Osteocyte (in vitro differentiated cells): Measurements from ENCODE around the gene PPP2R2B. TPM values are rescaled to one million over a fixed set of nuclear protein-coding genes. Genes with fewer than 3 reads are reported as not detected.

Experiments used
- DNase-seq: peaks from one replicate; pipeline ENCODE4 v3.0.0; 2021; ENCODE audit warnings: mixed read lengths; ENCODE audit not compliant: unreplicated experiment; ENCODE audit errors: extremely low spot score
- H3K27ac Mint-ChIP-seq: one replicate; pipeline ENCODE4 v1.8.0; 2021; ENCODE audit warnings: mild to moderate bottlenecking, mixed read lengths; ENCODE audit not compliant: unreplicated experiment
- H3K27me3 Mint-ChIP-seq: one replicate; pipeline ENCODE4 v1.8.0; 2021; ENCODE audit warnings: mixed read lengths; ENCODE audit not compliant: unreplicated experiment
- H3K36me3 Mint-ChIP-seq: one replicate; pipeline ENCODE4 v1.8.0; 2021; ENCODE audit warnings: mixed read lengths; ENCODE audit not compliant: unreplicated experiment
- H3K4me1 Mint-ChIP-seq: one replicate; pipeline ENCODE4 v1.8.0; 2021; ENCODE audit warnings: mixed read lengths; ENCODE audit not compliant: unreplicated experiment
- H3K4me3 Mint-ChIP-seq: one replicate; pipeline ENCODE4 v1.8.0; 2021; ENCODE audit warnings: mild to moderate bottlenecking, moderate library complexity, mixed read lengths; ENCODE audit not compliant: unreplicated experiment
- H3K9me3 Mint-ChIP-seq: one replicate; pipeline ENCODE4 v1.8.0; 2021; ENCODE audit warnings: mixed read lengths; ENCODE audit not compliant: unreplicated experiment
- total RNA-seq: library from RNA; stranded (reverse); gene quantifications from 2 replicates; pipeline ENCODE4 v1.2.1, GENCODE V29; 2021
- TF ChIP-seq, protein P1 (sequence below): fragments of 200-600 bp; sonication (generic); IDR thresholded peaks from 2 replicates; pipeline ENCODE4 v1.5.0; 2021; ENCODE audit warnings: antibody characterized with exemption, mild to moderate bottlenecking, moderate library complexity

The PPP2R2B gene
- total RNA-seq, 1 donor from 2014 or later: not detected

DNA sequence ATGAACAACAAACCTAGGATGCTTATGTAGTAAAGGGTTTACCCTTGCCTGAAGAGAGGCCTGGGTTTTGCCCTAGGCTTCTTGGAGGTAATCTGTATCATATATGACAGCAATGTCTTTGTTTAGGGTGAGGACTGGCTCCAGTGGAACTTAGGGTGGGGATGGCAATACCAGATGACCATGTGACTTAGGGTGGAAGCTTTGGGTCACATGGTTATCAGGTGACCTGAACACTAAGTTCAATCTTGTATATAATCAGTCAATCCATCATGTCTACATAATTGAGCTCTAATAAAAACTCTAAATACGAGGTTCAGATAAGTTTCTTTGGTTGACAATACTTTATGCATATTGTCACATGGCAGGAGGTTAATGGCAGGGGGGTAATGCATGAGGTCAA is 10.6 kb upstream of the PPP2R2B start:
- H3K4me1 Mint-ChIP-seq: no peaks in the 10 kb centered on the region
- no peak overlapping the region for H3K27ac Mint-ChIP-seq
- H3K4me3 Mint-ChIP-seq: no peak overlapping the region
- H3K27me3 Mint-ChIP-seq: peaks cover 7% of the 10 kb centered on the region
- H3K9me3 Mint-ChIP-seq: no peaks in the 10 kb centered on the region
- TF ChIP-seq, protein P1, sequence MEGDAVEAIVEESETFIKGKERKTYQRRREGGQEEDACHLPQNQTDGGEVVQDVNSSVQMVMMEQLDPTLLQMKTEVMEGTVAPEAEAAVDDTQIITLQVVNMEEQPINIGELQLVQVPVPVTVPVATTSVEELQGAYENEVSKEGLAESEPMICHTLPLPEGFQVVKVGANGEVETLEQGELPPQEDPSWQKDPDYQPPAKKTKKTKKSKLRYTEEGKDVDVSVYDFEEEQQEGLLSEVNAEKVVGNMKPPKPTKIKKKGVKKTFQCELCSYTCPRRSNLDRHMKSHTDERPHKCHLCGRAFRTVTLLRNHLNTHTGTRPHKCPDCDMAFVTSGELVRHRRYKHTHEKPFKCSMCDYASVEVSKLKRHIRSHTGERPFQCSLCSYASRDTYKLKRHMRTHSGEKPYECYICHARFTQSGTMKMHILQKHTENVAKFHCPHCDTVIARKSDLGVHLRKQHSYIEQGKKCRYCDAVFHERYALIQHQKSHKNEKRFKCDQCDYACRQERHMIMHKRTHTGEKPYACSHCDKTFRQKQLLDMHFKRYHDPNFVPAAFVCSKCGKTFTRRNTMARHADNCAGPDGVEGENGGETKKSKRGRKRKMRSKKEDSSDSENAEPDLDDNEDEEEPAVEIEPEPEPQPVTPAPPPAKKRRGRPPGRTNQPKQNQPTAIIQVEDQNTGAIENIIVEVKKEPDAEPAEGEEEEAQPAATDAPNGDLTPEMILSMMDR: no peak
- DNase-seq: no peak
- no peaks in the 10 kb centered on the region for H3K36me3 Mint-ChIP-seq

GRCh38 chr5:146888351-146888978 is 9.9 kb upstream of the PPP2R2B start:
- Mint-ChIP-seq H3K27me3 (peaks cover 8% of the 10 kb centered on the region), H3K27ac (no peak overlapping the region), H3K36me3 (no peaks in the 10 kb centered on the region), H3K4me3 (no peak overlapping the region), H3K9me3 (no peaks in the 10 kb centered on the region), H3K4me1 (no peaks in the 10 kb centered on the region)
- no peak for DNase-seq
- TF ChIP-seq, protein P1: no peak

GRCh38 chr5:146884066-146884626 is 5.6 kb upstream of the PPP2R2B start:
- no peaks in the 10 kb centered on the region for H3K4me1 Mint-ChIP-seq
- no peaks in the 10 kb centered on the region for H3K9me3 Mint-ChIP-seq
- H3K36me3 Mint-ChIP-seq: no peaks in the 10 kb centered on the region
- no peak for DNase-seq
- TF ChIP-seq, protein P1: no peak
- no peak overlapping the region for H3K4me3 Mint-ChIP-seq
- no peak overlapping the region for H3K27ac Mint-ChIP-seq
- H3K27me3 Mint-ChIP-seq: peaks cover 23% of the 10 kb centered on the region

GRCh38 chr5:146883511-146883910 is 5.0 kb upstream of the PPP2R2B start:
- H3K27me3 Mint-ChIP-seq: peaks cover 26% of the 10 kb centered on the region
- DNase-seq: no peak
- TF ChIP-seq, protein P1: no peak
- no peaks in the 10 kb centered on the region for H3K9me3 Mint-ChIP-seq
- H3K36me3 Mint-ChIP-seq: no peaks in the 10 kb centered on the region
- no peak overlapping the region for H3K27ac Mint-ChIP-seq
- H3K4me1 Mint-ChIP-seq: peaks cover 3% of the 10 kb centered on the region
- no peak overlapping the region for H3K4me3 Mint-ChIP-seq

- Mint-ChIP-seq H3K4me3 (no peak overlapping the region), H3K36me3 (no peaks in the 10 kb centered on the region), H3K4me1 (peaks cover 12% of the 10 kb centered on the region), H3K27ac (no peak overlapping the region), H3K9me3 (no peaks in the 10 kb centered on the region), H3K27me3 (peaks cover 42% of the 10 kb centered on the region)
- TF ChIP-seq, protein P1: no peak
- DNase-seq: no peak
These were observed 2.4 kb upstream of the PPP2R2B start for GRCh38 chr5:146880966-146881365.
